IMR-90 (cell line): ENCODE data around the gene MERTK. TPM values are rescaled to one million over a fixed set of nuclear protein-coding genes. Genes with fewer than 3 reads are reported as not detected.

Experiments
- ATAC-seq: fragments of 200-7000 bp; cut with Tn5 transposase; 2 replicates; pipeline ENCODE4 v1.9.1; 2020; ENCODE audit warnings: low read depth, mild to moderate bottlenecking, moderate library complexity
- BruUV-seq: library from RNA; stranded (reverse); fragments of 400-500 nt; replicated peaks from 2 replicates; lab custom pipeline; 2021; lab: Mats Ljungman, UMichigan
- CTCF ChIA-PET: fragments of 300-600 bp; formaldehyde crosslinking; extraction: SDS; loops from one replicate; lab custom pipeline; 2021; ENCODE audit warnings: antibody characterized with exemption; lab: Yijun Ruan, JAX
- POLR2A ChIA-PET: fragments of 300-600 bp; sonication (Branson Sonifier 250); formaldehyde crosslinking; loops from one replicate; lab custom pipeline; 2022; ENCODE audit warnings: antibody characterized with exemption; ENCODE audit not compliant: unreplicated experiment; lab: Charles Lee
- DNase-seq: peaks from one replicate; pipeline ENCODE4 v3.0.0; 2013
- H2AFZ ChIP-seq: replicated peaks from 2 replicates; pipeline ENCODE3; 2013; ENCODE audit warnings: low read length, mild to moderate bottlenecking; ENCODE audit not compliant: poor library complexity
- H2AK5ac ChIP-seq: 2 replicates; pipeline ENCODE4 v1.6.1; 2013; ENCODE audit warnings: low read depth, low read length, inconsistent platforms
- H2AK9ac ChIP-seq: replicated peaks from 2 replicates; pipeline ENCODE3; 2013; ENCODE audit warnings: mild to moderate bottlenecking, low read depth, low read length, moderate library complexity; ENCODE audit not compliant: poor library complexity
- H2BK120ac ChIP-seq: 2 replicates; pipeline ENCODE4 v1.6.1; 2013; ENCODE audit warnings: low read depth, low read length, inconsistent platforms
- H2BK15ac ChIP-seq: 3 replicates; pipeline ENCODE4 v1.6.1; 2013; ENCODE audit warnings: low read depth, low read length, inconsistent platforms
- H2BK20ac ChIP-seq: 2 replicates; pipeline ENCODE4 v1.6.1; 2013; ENCODE audit warnings: low read depth, mild to moderate bottlenecking, inconsistent platforms, low read length, moderate library complexity
- H2BK5ac ChIP-seq: 2 replicates; pipeline ENCODE4 v1.6.1; 2013; ENCODE audit warnings: mild to moderate bottlenecking, low read depth, low read length, inconsistent platforms; ENCODE audit not compliant: poor library complexity, severe bottlenecking
- H3K14ac ChIP-seq: replicated peaks from 2 replicates; pipeline ENCODE4 v1.6.1; 2013; ENCODE audit warnings: low read depth, low read length, inconsistent platforms
- H3K18ac ChIP-seq: 2 replicates; pipeline ENCODE4 v1.6.1; 2013; ENCODE audit warnings: low read depth, low read length, control low read depth
- H3K23ac ChIP-seq: 2 replicates; pipeline ENCODE4 v1.6.1; 2013; ENCODE audit warnings: low read depth, low read length, inconsistent platforms
- H3K27ac ChIP-seq: 2 replicates; pipeline ENCODE4 v1.5.1; 2013; ENCODE audit warnings: mild to moderate bottlenecking, control low read depth, low read length; ENCODE audit not compliant: insufficient read depth
- H3K27me3 ChIP-seq: 2 replicates; pipeline ENCODE4 v1.6.1; 2013; ENCODE audit warnings: low read length; ENCODE audit not compliant: control insufficient read depth, insufficient read depth
- H3K36me3 ChIP-seq: 2 replicates; pipeline ENCODE4 v1.6.1; 2013; ENCODE audit warnings: low read length, mixed read lengths; ENCODE audit not compliant: control insufficient read depth, insufficient read depth
- H3K4ac ChIP-seq: 2 replicates; pipeline ENCODE4 v1.6.1; 2013; ENCODE audit warnings: low read depth, low read length, inconsistent platforms
- H3K4me1 ChIP-seq: 2 replicates; pipeline ENCODE4 v1.6.1; 2013; ENCODE audit warnings: low read length, mixed read lengths; ENCODE audit not compliant: control insufficient read depth, insufficient read depth
- H3K4me2 ChIP-seq: 2 replicates; pipeline ENCODE4 v1.6.1; 2013; ENCODE audit warnings: low read depth, mild to moderate bottlenecking, control low read depth, low read length, moderate library complexity
- H3K4me3 ChIP-seq: 2 replicates; pipeline ENCODE4 v1.5.1; 2013; ENCODE audit warnings: low read depth, mild to moderate bottlenecking, control low read depth, low read length, moderate library complexity; ENCODE audit not compliant: insufficient read depth
- H3K56ac ChIP-seq: 2 replicates; pipeline ENCODE4 v1.6.1; 2013; ENCODE audit warnings: low read length, inconsistent platforms; ENCODE audit not compliant: insufficient read depth; ENCODE audit errors: extremely low read depth
- H3K79me1 ChIP-seq, 2 experiments: 2 replicates each; pipeline ENCODE4 v1.6.1; 2013; ENCODE audit warnings: low read length in 2 of 2, inconsistent platforms in 1 of 2, low read depth in 1 of 2
- H3K9ac ChIP-seq: 2 replicates; pipeline ENCODE4 v1.6.1; 2013; ENCODE audit warnings: low read depth, low read length, control low read depth
- H3K9me1 ChIP-seq: 2 replicates; pipeline ENCODE4 v1.6.1; 2013; ENCODE audit warnings: low read length, inconsistent platforms; ENCODE audit not compliant: insufficient read depth
- H3K9me3 ChIP-seq: 2 replicates; pipeline ENCODE4 v1.6.1; 2013; ENCODE audit warnings: low read length; ENCODE audit not compliant: control insufficient read depth, insufficient read depth
- H4K20me1 ChIP-seq: 2 replicates; pipeline ENCODE4 v1.6.1; 2013; ENCODE audit warnings: low read length, inconsistent platforms; ENCODE audit not compliant: insufficient read depth
- H4K5ac ChIP-seq: 2 replicates; pipeline ENCODE4 v1.6.1; 2013; ENCODE audit warnings: mild to moderate bottlenecking, low read depth, low read length, control low read depth
- H4K8ac ChIP-seq, 2 experiments: 2 replicates each; pipeline ENCODE4 v1.6.1; 2013; ENCODE audit warnings: low read depth in 2 of 2, low read length in 2 of 2, control low read depth in 1 of 2, inconsistent platforms in 1 of 2
- H4K91ac ChIP-seq: 2 replicates; pipeline ENCODE4 v1.6.1; 2013; ENCODE audit warnings: low read depth, low read length, inconsistent platforms; ENCODE audit not compliant: insufficient read depth
- BHLHE40 ChIP-seq: fragments of 150-350 bp; IDR thresholded peaks from 2 replicates; pipeline ENCODE4 v1.6.1; 2016; ENCODE audit warnings: mild to moderate bottlenecking, low read depth, low read length
- CEBPB ChIP-seq: IDR thresholded peaks from 2 replicates; pipeline ENCODE4 v1.6.1; 2012; ENCODE audit warnings: low read depth, low read length, improper control_type of control experiment
- CHD1 ChIP-seq: IDR thresholded peaks from 2 replicates; pipeline ENCODE4 v1.6.1; 2012; ENCODE audit warnings: low read depth, low read length, improper control_type of control experiment
- FOS ChIP-seq: fragments of 150-350 bp; IDR thresholded peaks from 2 replicates; pipeline ENCODE4 v1.6.1; 2016; ENCODE audit warnings: low read depth, low read length
- MAFK ChIP-seq: IDR thresholded peaks from 2 replicates; pipeline ENCODE4 v1.6.1; 2012; ENCODE audit warnings: low read depth, low read length, improper control_type of control experiment
- MAZ ChIP-seq: IDR thresholded peaks from 2 replicates; pipeline ENCODE4 v1.6.1; 2012; ENCODE audit warnings: low read depth, mild to moderate bottlenecking, low read length, improper control_type of control experiment, moderate library complexity, borderline replicate concordance
- MXI1 ChIP-seq: IDR thresholded peaks from 2 replicates; pipeline ENCODE4 v1.6.1; 2012; ENCODE audit warnings: low read depth, mild to moderate bottlenecking, low read length, moderate library complexity, borderline replicate concordance
- NFE2L2 ChIP-seq: fragments of 150-350 bp; IDR thresholded peaks from 2 replicates; pipeline ENCODE4 v1.6.1; 2016; ENCODE audit warnings: low read depth, mild to moderate bottlenecking, low read length
- POLR2A ChIP-seq: IDR thresholded peaks from 2 replicates; pipeline ENCODE4 v1.6.1; 2012; ENCODE audit warnings: mild to moderate bottlenecking, low read depth, low read length
- RAD21 ChIP-seq: IDR thresholded peaks from 2 replicates; pipeline ENCODE4 v1.6.1; 2012; ENCODE audit warnings: low read length, improper control_type of control experiment
- RCOR1 ChIP-seq: IDR thresholded peaks from 2 replicates; pipeline ENCODE4 v1.6.1; 2012; ENCODE audit warnings: mild to moderate bottlenecking, low read length, improper control_type of control experiment; ENCODE audit not compliant: insufficient replicate concordance
- RFX5 ChIP-seq: IDR thresholded peaks from 2 replicates; pipeline ENCODE4 v1.8.0; 2012; ENCODE audit warnings: low read depth, mild to moderate bottlenecking, low read length, moderate library complexity
- SMC3 ChIP-seq: fragments of 150-350 bp; IDR thresholded peaks from 2 replicates; pipeline ENCODE4 v1.6.1; 2016; ENCODE audit warnings: low read depth, mild to moderate bottlenecking, antibody characterized with exemption, low read length, moderate library complexity
- WGBS, 2 experiments: methylation state at CpG; one replicate each; pipeline versions ENCODE4 v1.1.5 to v1.1.7; 2013; ENCODE audit warnings: missing lambda C conversion rate in 2 of 2; ENCODE audit not compliant: insufficient read length in 1 of 2; ENCODE audit errors: extremely low coverage in 2 of 2; 5-methylcytosine and 5-hydroxymethylcytosine counted together
- dilution Hi-C: fragments of 300-500 bp; cut with HindIII; formaldehyde crosslinking; loops from one replicate; pipeline ENCODE4 v1.14.3; 2018; ENCODE audit warnings: low sequenced_read_pairs; ENCODE audit not compliant: unreplicated experiment
- in situ Hi-C: fragments of 300-500 bp; cut with MboI; formaldehyde crosslinking; loops from 3 replicates; pipeline ENCODE4 v1.14.3; 2019; ENCODE audit warnings: low sequenced_read_pairs, inconsistent platforms, mixed read lengths
- intact Hi-C: fragments of 100-400 bp; cut with micrococcal nuclease; formaldehyde crosslinking; loops from 2 replicates; pipeline ENCODE4 v1.10.0; 2022
- polyA plus RNA-seq, 3 experiments: library from polyadenylated mRNA; depleted of rRNA; stranded (reverse); fragments of >200 nt; gene quantifications; 2 replicates each; pipeline ENCODE4 v1.2.3, GENCODE V29; 2012; ENCODE audit warnings: low replicate concordance in 1 of 3
- total RNA-seq: library from RNA; depleted of rRNA; stranded (reverse); fragments of >200 nt; gene quantifications from 2 replicates; pipeline ENCODE4 v1.2.3, GENCODE V29; 2012
- TF ChIP-seq, protein P1 (sequence below): fragments of 150-350 bp; IDR thresholded peaks from 2 replicates; pipeline ENCODE4 v1.6.1; 2016; ENCODE audit warnings: low read depth, mild to moderate bottlenecking, low read length, moderate library complexity, borderline replicate concordance
- TF ChIP-seq, protein P2 (sequence below): fragments of 150-350 bp; IDR thresholded peaks from 2 replicates; pipeline ENCODE4 v1.6.1; 2017; ENCODE audit warnings: mild to moderate bottlenecking, antibody characterized with exemption, low read length, low read depth
- TF ChIP-seq, protein P3 (sequence below): conservative IDR thresholded peaks from 2 replicates; pipeline ENCODE4 v1.5.1; 2012; ENCODE audit warnings: mild to moderate bottlenecking, low read depth, low read length, improper control_type of control experiment

MERTK gene
- total and polyA plus RNA-seq, 2 of the 4 experiments (the other 2 are of a cell fraction), result 0.36 to 0.62 TPM

DNA sequence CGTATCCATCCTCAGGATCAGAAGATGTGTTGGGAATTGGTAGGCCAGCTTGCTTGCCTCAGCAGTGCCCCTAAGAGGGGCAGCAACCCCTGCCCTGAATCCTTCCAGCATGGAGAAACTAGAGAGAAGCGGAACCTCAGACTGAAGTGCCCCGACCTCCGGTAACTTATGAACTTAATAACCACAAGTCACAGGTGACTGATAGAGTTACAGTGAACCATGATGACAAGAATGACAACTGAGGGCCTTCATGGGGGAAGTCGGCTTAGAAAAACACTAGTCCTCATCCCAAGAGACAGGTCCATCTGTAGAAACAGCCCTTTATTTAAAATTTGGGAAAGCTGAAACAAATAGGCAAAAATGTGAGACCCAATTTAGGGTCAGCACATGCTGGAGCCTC lies 114.1 kb downstream of the MERTK start:
- H3K4me2 ChIP-seq, result no peak overlapping the region
- H3K4me1 ChIP-seq, result no peaks in the 10 kb centered on the region
- no TSS peak for BruUV-seq
- ATAC-seq (no peak), DNase-seq (no peak)
- H4K8ac ChIP-seq, result no peak overlapping the region
- dilution Hi-C loops, result no loop called here
- in situ Hi-C loops, result no loop called here
- no peaks in the 10 kb centered on the region for H4K20me1 ChIP-seq
- H3K23ac ChIP-seq, result no peak overlapping the region
- H3K79me1 ChIP-seq, result no peaks in the 10 kb centered on the region
- TF ChIP-seq, protein P1, sequence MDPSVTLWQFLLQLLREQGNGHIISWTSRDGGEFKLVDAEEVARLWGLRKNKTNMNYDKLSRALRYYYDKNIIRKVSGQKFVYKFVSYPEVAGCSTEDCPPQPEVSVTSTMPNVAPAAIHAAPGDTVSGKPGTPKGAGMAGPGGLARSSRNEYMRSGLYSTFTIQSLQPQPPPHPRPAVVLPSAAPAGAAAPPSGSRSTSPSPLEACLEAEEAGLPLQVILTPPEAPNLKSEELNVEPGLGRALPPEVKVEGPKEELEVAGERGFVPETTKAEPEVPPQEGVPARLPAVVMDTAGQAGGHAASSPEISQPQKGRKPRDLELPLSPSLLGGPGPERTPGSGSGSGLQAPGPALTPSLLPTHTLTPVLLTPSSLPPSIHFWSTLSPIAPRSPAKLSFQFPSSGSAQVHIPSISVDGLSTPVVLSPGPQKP, result no peak
- TF ChIP-seq SMC3 (no peak), NFE2L2 (no peak), FOS (no peak), CHD1 (no peak), RCOR1 (no peak), BHLHE40 (no peak), CEBPB (no peak), MAZ (no peak), MXI1 (no peak), POLR2A (no peak), MAFK (no peak), RAD21 (no peak), RFX5 (no peak)
- TF ChIP-seq, protein P2, sequence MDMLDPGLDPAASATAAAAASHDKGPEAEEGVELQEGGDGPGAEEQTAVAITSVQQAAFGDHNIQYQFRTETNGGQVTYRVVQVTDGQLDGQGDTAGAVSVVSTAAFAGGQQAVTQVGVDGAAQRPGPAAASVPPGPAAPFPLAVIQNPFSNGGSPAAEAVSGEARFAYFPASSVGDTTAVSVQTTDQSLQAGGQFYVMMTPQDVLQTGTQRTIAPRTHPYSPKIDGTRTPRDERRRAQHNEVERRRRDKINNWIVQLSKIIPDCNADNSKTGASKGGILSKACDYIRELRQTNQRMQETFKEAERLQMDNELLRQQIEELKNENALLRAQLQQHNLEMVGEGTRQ, result no peak
- TF ChIP-seq, protein P3, sequence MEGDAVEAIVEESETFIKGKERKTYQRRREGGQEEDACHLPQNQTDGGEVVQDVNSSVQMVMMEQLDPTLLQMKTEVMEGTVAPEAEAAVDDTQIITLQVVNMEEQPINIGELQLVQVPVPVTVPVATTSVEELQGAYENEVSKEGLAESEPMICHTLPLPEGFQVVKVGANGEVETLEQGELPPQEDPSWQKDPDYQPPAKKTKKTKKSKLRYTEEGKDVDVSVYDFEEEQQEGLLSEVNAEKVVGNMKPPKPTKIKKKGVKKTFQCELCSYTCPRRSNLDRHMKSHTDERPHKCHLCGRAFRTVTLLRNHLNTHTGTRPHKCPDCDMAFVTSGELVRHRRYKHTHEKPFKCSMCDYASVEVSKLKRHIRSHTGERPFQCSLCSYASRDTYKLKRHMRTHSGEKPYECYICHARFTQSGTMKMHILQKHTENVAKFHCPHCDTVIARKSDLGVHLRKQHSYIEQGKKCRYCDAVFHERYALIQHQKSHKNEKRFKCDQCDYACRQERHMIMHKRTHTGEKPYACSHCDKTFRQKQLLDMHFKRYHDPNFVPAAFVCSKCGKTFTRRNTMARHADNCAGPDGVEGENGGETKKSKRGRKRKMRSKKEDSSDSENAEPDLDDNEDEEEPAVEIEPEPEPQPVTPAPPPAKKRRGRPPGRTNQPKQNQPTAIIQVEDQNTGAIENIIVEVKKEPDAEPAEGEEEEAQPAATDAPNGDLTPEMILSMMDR, result no peak
- H2BK15ac ChIP-seq, result no peak overlapping the region
- H2AFZ ChIP-seq, result no peak overlapping the region
- H3K56ac ChIP-seq, result no peak overlapping the region
- no peaks in the 10 kb centered on the region for H3K36me3 ChIP-seq
- H2BK20ac ChIP-seq, result no peak overlapping the region
- H2AK9ac ChIP-seq, result no peak overlapping the region
- WGBS, 2 experiments, result no CpG with 5 or more reads among the region's 5 CpGs
- POLR2A ChIA-PET, result no interaction called here
- no peak overlapping the region for H2AK5ac ChIP-seq
- no peak overlapping the region for H3K27ac ChIP-seq
- H4K91ac ChIP-seq, result no peak overlapping the region
- H3K14ac ChIP-seq, result no peak overlapping the region
- no peaks in the 10 kb centered on the region for H3K9me3 ChIP-seq
- intact Hi-C loops, result no loop called here
- H3K9me1 ChIP-seq, result no peaks in the 10 kb centered on the region
- no peak overlapping the region for H4K5ac ChIP-seq
- no peak overlapping the region for H2BK120ac ChIP-seq
- no peak overlapping the region for H3K4me3 ChIP-seq
- peaks cover 11% of the 10 kb centered on the region for H3K27me3 ChIP-seq
- no peak overlapping the region for H3K4ac ChIP-seq
- H3K9ac ChIP-seq, result no peak overlapping the region
- H2BK5ac ChIP-seq, result no peak overlapping the region
- CTCF ChIA-PET, result no interaction called here
- H3K18ac ChIP-seq, result no peak overlapping the region
